GM19035 (cell line): ENCODE measurements around the gene LRRC25.
A peak's percentile ranks its signal among the peaks of the same experiment; 100 is the strongest.

ENCODE experiments used
- ATAC-seq: cut with Tn5 transposase; IDR thresholded peaks from one replicate; pipeline ENCODE4 v1.9.1; 2021; ENCODE audit not compliant: unreplicated experiment

Gene LRRC25

GRCh38 chr19:18435842-18436670 is 38.6 kb upstream of the LRRC25 start:
- no peak for ATAC-seq

GRCh38 chr19:18435178-18435841 is 37.9 kb upstream of the LRRC25 start:
- ATAC-seq = no peak

- ATAC-seq = no peak
Measured at GRCh38 chr19:18434411-18435175, 37.2 kb upstream of the LRRC25 start.

- ATAC-seq = no peak
Measured at GRCh38 chr19:18433735-18434398, 36.4 kb upstream of the LRRC25 start.

- no peak for ATAC-seq
Measured at GRCh38 chr19:18433015-18433691, 35.7 kb upstream of the LRRC25 start.

GRCh38 chr19:18432275-18433014 is 35.0 kb upstream of the LRRC25 start:
- ATAC-seq = no peak

GRCh38 chr19:18431351-18432197 is 34.2 kb upstream of the LRRC25 start:
- ATAC-seq = no peak

GRCh38 chr19:18430417-18431144 is 33.2 kb upstream of the LRRC25 start:
- ATAC-seq = no peak

- no peak for ATAC-seq
Measured at GRCh38 chr19:18429717-18430416, 32.4 kb upstream of the LRRC25 start.

- peak; percentile 63 for ATAC-seq
Measured at GRCh38 chr19:18428787-18429674, 31.6 kb upstream of the LRRC25 start.

- ATAC-seq = no peak
Measured at GRCh38 chr19:18428173-18428786, 30.9 kb upstream of the LRRC25 start.

- no peak for ATAC-seq
Measured at GRCh38 chr19:18427743-18428113, 30.3 kb upstream of the LRRC25 start.

GRCh38 chr19:18427080-18427742 is 29.8 kb upstream of the LRRC25 start:
- ATAC-seq = no peak

- ATAC-seq = no peak
Measured at GRCh38 chr19:18426416-18426767, 29.0 kb upstream of the LRRC25 start.

- ATAC-seq = no peak
Measured at GRCh38 chr19:18425515-18426415, 28.3 kb upstream of the LRRC25 start.
